Measurements from ENCODE around the gene MOXD1. TPM values are rescaled to one million over a fixed set of nuclear protein-coding genes. Genes with fewer than 3 reads are reported as not detected.

The MOXD1 gene
- polyA plus RNA-seq, 2 donors: 9.0 to 15.4 TPM

DNA sequence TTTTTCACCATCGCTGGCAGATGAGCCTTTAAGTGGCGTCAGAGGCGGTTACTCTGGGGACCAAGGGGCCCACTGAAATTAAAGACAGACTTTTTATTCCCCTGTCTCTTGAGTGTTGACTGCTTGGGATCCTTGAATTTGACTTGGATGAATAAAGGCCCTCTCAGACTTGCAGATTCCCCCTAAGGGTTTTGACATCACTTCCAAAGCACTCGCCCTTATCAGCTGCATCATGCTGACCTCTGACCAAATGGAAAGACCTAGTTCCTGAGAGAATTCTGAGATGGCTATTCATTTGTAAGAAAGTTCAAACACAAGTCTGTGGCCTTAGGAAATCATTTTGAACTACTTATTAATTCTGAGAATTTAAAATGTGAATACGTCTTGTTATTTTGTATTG, 13.5 kb upstream of the MOXD1 start:
- H3K36me3 ChIP-seq (ENCODE audit: control insufficient read depth in 2 of 2, insufficient read depth in 2 of 2, low read length in 1 of 2): no peaks in the 10 kb centered on the region
- WGBS, 2 donors: 85 to 86% methylated on average over 5 of the region's 5 CpGs
- no peaks in the 10 kb centered on the region for H3K4me1 ChIP-seq (ENCODE audit: control insufficient read depth in 2 of 2, insufficient read depth in 2 of 2, low read length in 1 of 2)
- peaks cover 0 to 2% of the 10 kb centered on the region in 2 donors for H3K9me3 ChIP-seq (ENCODE audit: control insufficient read depth in 2 of 2, insufficient read depth in 1 of 2, low read depth in 1 of 2, low read length in 1 of 2)
- H3K27ac ChIP-seq (ENCODE audit: low read depth in 2 of 2, low read length in 1 of 2): no peak overlapping the region
- no peaks in the 10 kb centered on the region for H3K27me3 ChIP-seq (ENCODE audit: control insufficient read depth in 1 of 2, insufficient read depth in 2 of 2, low read length in 2 of 2)
- H3K4me3 ChIP-seq (ENCODE audit: low read depth in 1 of 2, low read length in 2 of 2): no peak overlapping the region

DNA sequence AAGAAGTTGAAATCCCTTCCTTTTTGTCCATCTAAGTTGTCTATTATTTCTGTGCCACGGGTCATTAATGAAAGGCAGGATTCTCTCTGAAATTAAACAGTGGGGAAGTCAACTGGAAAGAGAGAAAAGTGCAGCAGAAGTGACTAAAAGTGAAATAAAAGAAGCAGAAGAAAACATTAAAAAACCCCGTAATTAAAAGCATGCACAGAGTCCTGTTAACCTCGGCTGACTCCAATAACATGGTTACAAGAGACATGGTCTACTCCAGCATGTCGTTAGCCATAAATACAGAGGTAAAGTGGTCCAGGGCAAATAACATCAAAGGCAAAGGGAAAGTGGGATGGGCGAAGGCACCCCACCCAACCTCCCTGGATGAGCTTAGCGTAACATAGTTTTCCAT, 13.0 kb upstream of the MOXD1 start:
- WGBS, 2 donors: 80% methylated on average over 6 of the region's 6 CpGs
- Histone ChIP-seq H3K4me1 (ENCODE audit: control insufficient read depth in 2 of 2, insufficient read depth in 2 of 2, low read length in 1 of 2) (no peaks in the 10 kb centered on the region), H3K27ac (ENCODE audit: low read depth in 2 of 2, low read length in 1 of 2) (no peak overlapping the region), H3K36me3 (ENCODE audit: control insufficient read depth in 2 of 2, insufficient read depth in 2 of 2, low read length in 1 of 2) (no peaks in the 10 kb centered on the region), H3K9me3 (ENCODE audit: control insufficient read depth in 2 of 2, insufficient read depth in 1 of 2, low read depth in 1 of 2, low read length in 1 of 2) (peaks cover 0 to 2% of the 10 kb centered on the region in 2 donors), H3K27me3 (ENCODE audit: control insufficient read depth in 1 of 2, insufficient read depth in 2 of 2, low read length in 2 of 2) (no peaks in the 10 kb centered on the region), H3K4me3 (ENCODE audit: low read depth in 1 of 2, low read length in 2 of 2) (no peak overlapping the region)

- peaks cover 0 to 2% of the 10 kb centered on the region in 2 donors for H3K9me3 ChIP-seq (ENCODE audit: control insufficient read depth in 2 of 2, insufficient read depth in 1 of 2, low read depth in 1 of 2, low read length in 1 of 2)
- no peak overlapping the region for H3K4me3 ChIP-seq (ENCODE audit: low read depth in 1 of 2, low read length in 2 of 2)
- no peaks in the 10 kb centered on the region for H3K36me3 ChIP-seq (ENCODE audit: control insufficient read depth in 2 of 2, insufficient read depth in 2 of 2, low read length in 1 of 2)
- 49 to 60% methylated on average over 1 of the region's 1 CpG for WGBS, 2 donors
- no peaks in the 10 kb centered on the region for H3K27me3 ChIP-seq (ENCODE audit: control insufficient read depth in 1 of 2, insufficient read depth in 2 of 2, low read length in 2 of 2)
- H3K27ac ChIP-seq (ENCODE audit: low read depth in 2 of 2, low read length in 1 of 2): no peak overlapping the region
- H3K4me1 ChIP-seq (ENCODE audit: control insufficient read depth in 2 of 2, insufficient read depth in 2 of 2, low read length in 1 of 2): no peaks in the 10 kb centered on the region
Observed at GRCh38 chr6:132413499-132413802, 12.2 kb upstream of the MOXD1 start.

- H3K27ac ChIP-seq (ENCODE audit: low read depth in 2 of 2, low read length in 1 of 2): no peak overlapping the region
- no peak overlapping the region for H3K4me3 ChIP-seq (ENCODE audit: low read depth in 1 of 2, low read length in 2 of 2)
- no peaks in the 10 kb centered on the region for H3K9me3 ChIP-seq (ENCODE audit: control insufficient read depth in 2 of 2, insufficient read depth in 1 of 2, low read depth in 1 of 2, low read length in 1 of 2)
- 91 to 93% methylated on average over 5 of the region's 5 CpGs for WGBS, 2 donors
- no peaks in the 10 kb centered on the region for H3K4me1 ChIP-seq (ENCODE audit: control insufficient read depth in 2 of 2, insufficient read depth in 2 of 2, low read length in 1 of 2)
- H3K27me3 ChIP-seq (ENCODE audit: control insufficient read depth in 1 of 2, insufficient read depth in 2 of 2, low read length in 2 of 2): no peaks in the 10 kb centered on the region
- no peaks in the 10 kb centered on the region for H3K36me3 ChIP-seq (ENCODE audit: control insufficient read depth in 2 of 2, insufficient read depth in 2 of 2, low read length in 1 of 2)
Observed at GRCh38 chr6:132412656-132413498, 11.6 kb upstream of the MOXD1 start.

DNA sequence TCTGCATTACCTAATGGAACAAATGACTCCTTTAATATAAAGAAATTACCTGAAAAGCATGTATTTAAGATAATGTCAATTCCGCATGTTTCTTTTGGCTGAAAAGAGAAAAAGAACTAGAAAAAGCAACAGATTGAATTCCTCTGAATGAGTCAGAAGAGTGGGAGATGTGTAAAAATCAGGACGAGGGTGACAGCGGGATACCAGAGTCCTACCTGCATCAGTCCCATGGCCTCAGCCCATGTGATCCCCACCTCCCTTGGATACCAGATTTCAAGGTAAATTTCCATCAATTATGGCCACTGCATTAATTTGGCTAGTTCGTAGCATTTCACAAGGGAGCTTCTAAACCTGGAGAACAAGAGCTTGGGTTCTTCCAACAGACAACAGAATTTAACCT, 10.0 kb upstream of the MOXD1 start:
- H3K36me3 ChIP-seq (ENCODE audit: control insufficient read depth in 2 of 2, insufficient read depth in 2 of 2, low read length in 1 of 2): no peaks in the 10 kb centered on the region
- no peaks in the 10 kb centered on the region for H3K9me3 ChIP-seq (ENCODE audit: control insufficient read depth in 2 of 2, insufficient read depth in 1 of 2, low read depth in 1 of 2, low read length in 1 of 2)
- WGBS, 2 donors: 90 to 93% methylated on average over 4 of the region's 4 CpGs
- H3K27ac ChIP-seq (ENCODE audit: low read depth in 2 of 2, low read length in 1 of 2): no peak overlapping the region
- no peaks in the 10 kb centered on the region for H3K27me3 ChIP-seq (ENCODE audit: control insufficient read depth in 1 of 2, insufficient read depth in 2 of 2, low read length in 2 of 2)
- no peaks in the 10 kb centered on the region for H3K4me1 ChIP-seq (ENCODE audit: control insufficient read depth in 2 of 2, insufficient read depth in 2 of 2, low read length in 1 of 2)
- H3K4me3 ChIP-seq (ENCODE audit: low read depth in 1 of 2, low read length in 2 of 2): no peak overlapping the region

GRCh38 chr6:132410830-132411229, 9.6 kb upstream of the MOXD1 start:
- no peak overlapping the region for H3K4me3 ChIP-seq (ENCODE audit: low read depth in 1 of 2, low read length in 2 of 2)
- no peaks in the 10 kb centered on the region for H3K36me3 ChIP-seq (ENCODE audit: control insufficient read depth in 2 of 2, insufficient read depth in 2 of 2, low read length in 1 of 2)
- H3K4me1 ChIP-seq (ENCODE audit: control insufficient read depth in 2 of 2, insufficient read depth in 2 of 2, low read length in 1 of 2): no peaks in the 10 kb centered on the region
- WGBS, 2 donors: 79 to 81% methylated on average over 3 of the region's 3 CpGs
- no peaks in the 10 kb centered on the region for H3K27me3 ChIP-seq (ENCODE audit: control insufficient read depth in 1 of 2, insufficient read depth in 2 of 2, low read length in 2 of 2)
- H3K27ac ChIP-seq (ENCODE audit: low read depth in 2 of 2, low read length in 1 of 2): no peak overlapping the region
- H3K9me3 ChIP-seq (ENCODE audit: control insufficient read depth in 2 of 2, insufficient read depth in 1 of 2, low read depth in 1 of 2, low read length in 1 of 2): no peaks in the 10 kb centered on the region

GRCh38 chr6:132405143-132405915, 4.1 kb upstream of the MOXD1 start:
- H3K4me1 ChIP-seq (ENCODE audit: control insufficient read depth in 2 of 2, insufficient read depth in 2 of 2, low read length in 1 of 2): peaks cover 0 to 8% of the 10 kb centered on the region in 2 donors
- H3K27me3 ChIP-seq (ENCODE audit: control insufficient read depth in 1 of 2, insufficient read depth in 2 of 2, low read length in 2 of 2): peaks cover 0 to 3% of the 10 kb centered on the region in 2 donors
- H3K4me3 ChIP-seq (ENCODE audit: low read depth in 1 of 2, low read length in 2 of 2): no peak overlapping the region
- H3K27ac ChIP-seq (ENCODE audit: low read depth in 2 of 2, low read length in 1 of 2): no peak overlapping the region
- 31 to 48% methylated on average over 2 of the region's 2 CpGs for WGBS, 2 donors
- no peaks in the 10 kb centered on the region for H3K36me3 ChIP-seq (ENCODE audit: control insufficient read depth in 2 of 2, insufficient read depth in 2 of 2, low read length in 1 of 2)
- no peaks in the 10 kb centered on the region for H3K9me3 ChIP-seq (ENCODE audit: control insufficient read depth in 2 of 2, insufficient read depth in 1 of 2, low read depth in 1 of 2, low read length in 1 of 2)

DNA sequence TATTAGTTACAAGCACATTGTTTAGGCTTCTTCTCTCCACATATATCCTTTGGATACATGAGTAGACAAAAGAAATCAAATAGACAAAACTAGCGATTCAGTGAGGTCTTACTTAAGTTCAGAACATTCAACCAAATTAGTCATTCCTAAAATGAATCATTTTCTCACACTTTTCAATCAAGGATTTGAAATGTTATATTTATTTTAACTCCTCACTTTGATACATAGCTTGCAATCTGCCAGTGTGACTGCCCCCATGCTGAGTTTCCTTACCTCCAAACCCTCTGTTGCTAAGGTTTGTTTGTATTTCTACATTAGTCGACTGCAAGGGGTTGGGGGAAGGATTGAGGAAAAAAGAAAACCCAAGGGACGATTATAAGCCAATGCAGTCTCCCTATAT, 3.5 kb upstream of the MOXD1 start:
- peaks cover 0 to 3% of the 10 kb centered on the region in 2 donors for H3K27me3 ChIP-seq (ENCODE audit: control insufficient read depth in 1 of 2, insufficient read depth in 2 of 2, low read length in 2 of 2)
- WGBS, 2 donors: 41 to 43% methylated on average over 3 of the region's 3 CpGs

GRCh38 chr6:132404330-132404729, 3.1 kb upstream of the MOXD1 start:
- no peak overlapping the region for H3K27ac ChIP-seq (ENCODE audit: low read depth in 2 of 2, low read length in 1 of 2)
- peaks cover 0 to 8% of the 10 kb centered on the region in 2 donors for H3K4me1 ChIP-seq (ENCODE audit: control insufficient read depth in 2 of 2, insufficient read depth in 2 of 2, low read length in 1 of 2)
- 71 to 72% methylated on average over 2 of the region's 2 CpGs for WGBS, 2 donors
- no peak overlapping the region for H3K4me3 ChIP-seq (ENCODE audit: low read depth in 1 of 2, low read length in 2 of 2)
- no peaks in the 10 kb centered on the region for H3K36me3 ChIP-seq (ENCODE audit: control insufficient read depth in 2 of 2, insufficient read depth in 2 of 2, low read length in 1 of 2)
- peaks cover 0 to 3% of the 10 kb centered on the region in 2 donors for H3K27me3 ChIP-seq (ENCODE audit: control insufficient read depth in 1 of 2, insufficient read depth in 2 of 2, low read length in 2 of 2)
- no peaks in the 10 kb centered on the region for H3K9me3 ChIP-seq (ENCODE audit: control insufficient read depth in 2 of 2, insufficient read depth in 1 of 2, low read depth in 1 of 2, low read length in 1 of 2)

More for the DNA sequence above, 3.5 kb upstream of the MOXD1 start:
- Histone ChIP-seq H3K27ac (ENCODE audit: low read depth in 2 of 2, low read length in 1 of 2) (no peak overlapping the region), H3K36me3 (ENCODE audit: control insufficient read depth in 2 of 2, insufficient read depth in 2 of 2, low read length in 1 of 2) (no peaks in the 10 kb centered on the region), H3K4me3 (ENCODE audit: low read depth in 1 of 2, low read length in 2 of 2) (no peak overlapping the region), H3K4me1 (ENCODE audit: control insufficient read depth in 2 of 2, insufficient read depth in 2 of 2, low read length in 1 of 2) (peaks cover 0 to 8% of the 10 kb centered on the region in 2 donors), H3K9me3 (ENCODE audit: control insufficient read depth in 2 of 2, insufficient read depth in 1 of 2, low read depth in 1 of 2, low read length in 1 of 2) (no peaks in the 10 kb centered on the region)
